COLO829 (cell line): ENCODE measurements around the gene CTNNA1.

Source experiments
- DNase-seq: peaks from one replicate; pipeline ENCODE4 v3.0.0; 2012; ENCODE audit warnings: low spot score

Gene CTNNA1

GRCh38 chr5:138949223-138949574, 196.0 kb downstream of the CTNNA1 start:
- no peak for DNase-seq

DNA sequence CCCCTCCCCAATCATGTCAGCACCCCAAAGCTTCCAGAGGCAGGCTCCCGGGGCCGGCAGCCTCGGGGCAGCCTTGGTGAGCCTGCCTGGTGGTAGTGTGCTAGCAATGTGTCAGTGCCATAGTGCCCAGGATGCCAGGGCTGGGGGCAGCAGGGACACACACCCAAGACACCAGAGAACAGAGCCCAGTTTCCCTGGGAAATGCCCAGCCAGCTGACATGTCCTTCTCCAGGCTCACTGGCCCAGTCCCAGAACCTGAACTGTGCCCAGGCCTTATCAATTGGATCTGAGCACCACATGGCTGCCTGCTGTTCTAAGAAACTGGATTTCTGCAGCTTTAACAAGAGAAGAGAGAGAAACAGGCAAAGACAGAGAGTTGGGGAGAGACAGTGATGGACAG, 196.8 kb downstream of the CTNNA1 start:
- DNase-seq, result no peak

DNA sequence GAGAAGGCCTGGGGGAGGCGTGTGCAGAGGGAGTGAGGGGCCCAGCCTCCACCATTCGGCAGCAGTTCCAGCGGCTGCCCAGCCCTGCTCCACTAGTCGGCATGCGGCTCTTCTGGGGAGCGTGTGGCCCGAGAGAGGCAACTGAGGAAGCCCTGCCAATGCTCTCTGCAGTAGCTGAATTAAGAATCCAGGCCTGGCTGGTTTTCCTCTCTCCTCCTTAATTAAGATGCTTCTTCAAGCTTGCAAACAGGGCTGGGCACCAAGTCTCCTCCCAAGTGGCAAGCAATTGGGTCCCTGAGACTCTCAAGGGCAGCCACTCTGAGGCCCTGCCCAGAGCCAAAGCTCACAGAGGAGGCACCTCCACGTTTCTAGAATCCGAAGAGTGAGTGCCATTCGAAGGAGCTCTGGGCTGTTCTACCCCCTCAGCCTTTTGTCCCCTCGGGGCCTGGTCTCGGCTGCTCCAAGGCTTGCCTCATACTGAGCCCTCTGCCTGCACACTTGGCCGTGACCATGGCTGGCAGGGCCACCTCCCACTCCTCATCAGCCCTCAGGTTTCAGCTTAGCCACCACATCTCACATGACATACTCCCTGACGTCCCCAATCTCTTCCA, 197.3 kb downstream of the CTNNA1 start:
- no peak for DNase-seq

DNA sequence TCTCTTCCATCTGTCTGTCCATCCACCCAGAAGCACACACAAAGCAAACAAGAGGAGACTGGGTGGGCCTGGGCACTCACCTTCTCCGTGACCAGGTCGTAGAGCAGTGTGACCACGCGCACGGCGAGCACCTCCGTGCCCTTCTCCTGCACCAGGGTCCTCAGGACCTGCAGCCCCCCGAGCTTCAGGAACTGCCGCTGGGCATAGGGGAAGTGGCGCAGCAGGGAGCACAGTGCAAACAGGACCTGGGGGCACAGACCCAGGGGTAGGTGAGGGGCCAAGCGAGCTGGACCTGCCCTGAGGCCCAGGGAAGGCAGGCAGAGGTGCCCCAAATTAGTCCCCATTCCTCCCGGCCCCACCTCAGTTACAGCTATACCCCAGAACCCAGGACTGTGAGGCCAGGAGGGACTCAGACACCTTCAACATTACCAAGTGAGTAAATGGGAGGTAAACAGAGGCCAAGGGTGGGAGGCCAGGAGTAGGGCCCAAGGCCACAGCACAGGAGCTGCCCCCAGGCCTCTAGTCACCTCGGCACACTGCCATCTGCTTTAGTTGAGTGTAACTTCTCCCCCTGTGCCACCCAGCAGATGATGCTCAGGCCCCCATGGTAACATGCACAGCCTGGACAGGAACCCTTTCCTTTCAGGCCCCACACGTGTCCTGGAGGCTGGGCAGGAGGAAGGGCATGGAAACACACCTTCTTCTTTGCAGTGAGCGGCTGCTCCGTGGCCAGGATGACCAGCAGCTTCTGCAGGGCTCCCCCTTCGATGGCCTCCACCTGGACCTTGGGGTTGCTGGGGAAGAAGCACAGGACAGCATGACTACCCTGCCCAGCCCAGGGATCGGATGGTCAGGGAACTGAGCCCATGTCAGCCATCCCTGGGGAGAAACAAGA, 198.1 kb downstream of the CTNNA1 start:
- DNase-seq, result no peak

- DNase-seq, result no peak
Measured at GRCh38 chr5:138951986-138952735, 198.9 kb downstream of the CTNNA1 start.

DNA sequence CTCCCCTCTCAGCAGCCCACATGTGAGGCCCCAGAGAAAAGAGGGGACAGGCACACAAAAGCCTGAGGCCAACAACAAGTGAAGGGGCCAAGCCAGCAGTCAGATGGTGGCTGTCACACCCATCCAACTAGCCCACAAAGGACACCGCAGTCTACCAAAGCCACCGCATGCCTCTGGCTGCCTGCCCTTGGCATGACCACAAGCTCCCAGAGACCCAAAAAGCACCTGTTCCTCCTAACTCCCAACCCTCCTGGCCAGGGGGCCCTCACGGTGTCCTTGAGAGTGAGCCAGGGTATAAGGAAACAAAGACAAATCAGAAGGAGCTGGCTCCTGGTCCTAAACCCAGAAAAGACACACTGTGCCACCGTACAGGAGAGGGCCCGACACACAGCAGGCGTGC, 199.7 kb downstream of the CTNNA1 start:
- DNase-seq, result no peak

- peak; percentile 77 for DNase-seq
Measured at GRCh38 chr5:138953387-138954256, 200.4 kb downstream of the CTNNA1 start.

DNA sequence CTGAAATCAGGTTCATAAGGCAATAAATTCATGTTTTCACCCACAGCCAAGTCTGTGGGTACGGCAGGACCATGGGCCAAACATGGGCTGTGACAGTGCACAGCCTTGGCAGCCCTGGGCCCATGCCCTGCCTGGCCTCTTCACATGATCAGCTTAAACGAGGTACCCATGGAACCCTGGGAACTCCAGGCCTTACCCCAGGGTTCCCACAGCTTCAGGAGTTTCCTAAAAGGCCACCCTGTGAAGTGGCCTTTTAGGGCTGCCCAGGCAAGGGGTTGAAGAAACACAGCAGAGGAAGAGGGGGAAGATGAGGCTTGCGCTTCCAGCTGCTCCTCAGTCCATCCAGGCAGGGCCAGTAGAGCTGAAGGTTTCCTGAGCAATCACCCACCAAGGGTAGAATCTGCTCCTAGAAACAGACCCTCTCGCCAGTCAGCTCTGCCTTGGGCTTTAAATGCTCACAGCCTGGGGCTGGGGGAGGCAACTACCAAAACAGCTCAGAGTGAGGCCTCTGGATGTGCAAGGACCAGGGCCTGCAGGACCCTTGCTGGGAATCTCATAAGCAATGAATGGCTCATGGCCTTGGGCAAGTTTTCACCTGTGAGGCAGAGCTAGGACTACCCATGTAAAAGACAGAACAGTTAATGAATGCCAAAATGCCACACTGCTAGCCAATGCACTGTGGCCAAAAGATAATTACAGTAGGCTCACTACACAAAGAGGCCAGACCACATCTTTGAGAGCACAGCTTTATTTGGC, 201.2 kb downstream of the CTNNA1 start:
- no peak for DNase-seq

- no peak for DNase-seq
Measured at GRCh38 chr5:138955013-138955660, 201.9 kb downstream of the CTNNA1 start.

- DNase-seq, result peak; percentile 50
Measured at GRCh38 chr5:138955671-138956295, 202.6 kb downstream of the CTNNA1 start.

DNA sequence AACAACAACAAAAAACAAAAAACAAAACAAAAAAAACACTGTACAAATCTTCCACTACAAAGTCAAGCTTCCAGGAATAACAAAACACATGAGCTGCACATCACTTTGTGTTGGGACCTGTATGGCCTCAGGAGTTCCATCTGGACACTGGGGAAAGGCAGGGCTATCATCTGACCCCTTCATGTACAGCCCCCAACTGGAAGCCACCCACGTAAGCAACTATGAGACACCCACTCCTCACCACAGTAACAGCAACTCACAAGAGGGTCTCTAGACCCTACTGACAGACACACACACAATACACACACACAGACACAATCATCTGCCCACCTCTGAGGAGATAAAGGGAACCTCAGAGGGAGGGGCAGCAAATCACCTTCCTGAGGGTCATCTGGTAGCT, 203.6 kb downstream of the CTNNA1 start:
- DNase-seq, result no peak

- DNase-seq, result no peak
Measured at GRCh38 chr5:138960145-138960692, 207.0 kb downstream of the CTNNA1 start.

- no peak for DNase-seq
Measured at GRCh38 chr5:138961221-138961620, 208.0 kb downstream of the CTNNA1 start.

DNA sequence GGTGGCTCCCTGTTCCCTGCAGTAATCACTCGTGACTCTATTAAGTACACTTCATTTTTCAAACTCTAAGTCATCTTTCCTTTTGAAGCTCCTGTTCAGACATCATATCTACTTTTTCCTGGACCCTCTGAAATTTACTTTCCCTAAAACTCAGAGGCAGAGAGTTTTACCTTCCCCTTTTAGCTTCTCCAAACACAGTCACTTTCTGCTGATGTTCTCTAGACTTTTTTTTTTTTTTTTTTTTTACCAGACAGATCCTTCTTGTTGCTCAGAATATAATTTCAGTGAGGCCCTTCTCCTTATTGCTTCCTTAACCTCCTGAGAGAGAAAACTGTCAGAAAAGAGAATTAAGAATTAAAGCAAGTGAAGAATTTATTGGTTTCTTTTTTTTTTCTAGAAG, 208.5 kb downstream of the CTNNA1 start:
- no peak for DNase-seq

- DNase-seq, result no peak
Measured at GRCh38 chr5:138962614-138963370, 209.6 kb downstream of the CTNNA1 start.

DNA sequence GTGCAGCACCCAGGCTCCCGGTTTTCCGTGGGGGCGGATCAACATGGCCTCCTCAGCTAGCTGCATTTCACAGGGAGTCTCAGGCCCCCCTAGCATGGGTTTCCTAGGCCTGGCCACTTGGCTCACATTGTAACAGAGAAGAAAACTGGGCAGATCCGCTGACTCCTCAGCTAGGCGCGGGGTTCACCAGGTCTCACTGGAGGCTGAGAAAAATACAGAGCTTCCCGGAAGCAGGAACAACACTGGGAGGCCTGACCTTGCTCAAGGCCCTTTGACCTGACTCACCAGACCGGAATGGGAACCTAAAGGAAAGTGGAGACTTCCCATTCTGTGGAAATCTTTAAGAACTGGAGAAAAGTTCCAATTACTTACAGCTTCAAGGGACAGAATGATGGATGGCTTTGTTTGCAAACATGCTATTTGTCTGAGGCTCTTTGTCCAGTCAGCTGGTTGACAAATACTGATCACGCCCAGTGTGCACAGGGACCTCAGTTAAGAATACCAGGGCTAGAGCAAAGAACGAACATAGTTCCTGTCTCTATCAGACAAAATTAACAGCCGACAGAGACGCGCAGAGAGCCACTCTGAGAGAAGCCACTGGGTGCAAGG, 210.6 kb downstream of the CTNNA1 start:
- DNase-seq, result no peak

- no peak for DNase-seq
Measured at GRCh38 chr5:138964647-138965201, 211.5 kb downstream of the CTNNA1 start.

DNA sequence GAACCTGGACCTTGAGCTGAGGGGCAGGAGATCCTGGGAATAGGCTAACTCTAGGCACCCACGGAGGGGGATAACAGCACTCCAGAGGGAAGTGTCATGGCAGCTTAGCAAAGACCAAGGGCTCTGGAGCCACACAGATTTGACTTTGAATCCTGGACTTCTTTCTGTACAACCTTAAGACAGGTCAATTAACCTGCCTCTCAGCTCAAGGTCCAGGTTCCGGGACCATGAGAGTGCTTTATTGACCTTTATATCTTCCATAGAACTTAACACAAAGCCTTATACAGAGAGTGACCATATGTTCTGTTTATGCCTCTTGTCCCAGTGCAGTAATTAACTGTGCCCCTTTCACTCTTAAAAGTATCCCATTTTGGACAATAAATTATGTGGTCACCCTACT, 212.4 kb downstream of the CTNNA1 start:
- DNase-seq, result no peak
